ENCODE measurements around the gene M1AP.

- no peak for TF ChIP-seq SMC3 (conservative IDR thresholded peaks at IDR 0.05; ENCODE audit: insufficient read depth, low read depth, low read length)
- TF ChIP-seq MITF (IDR thresholded peaks at IDR 0.05), result no peak
- TF ChIP-seq NR3C1 (CRISPR knock-in tag; IDR thresholded peaks at IDR 0.05), result no peak
- no peak for TF ChIP-seq MEIS2 (IDR thresholded peaks at IDR 0.05; ENCODE audit: partially characterized antibody)
- no peak for TF ChIP-seq LEF1 (IDR thresholded peaks at IDR 0.05)
- TF ChIP-seq CTCF (IDR thresholded peaks at IDR 0.05 in 2 of 3, conservative IDR thresholded peaks at IDR 0.05 in 1 of 3; ENCODE audit: insufficient read depth in 2 of 3, low read depth in 1 of 3, low read length in 3 of 3), result no peak
- TF ChIP-seq SRSF1 (IDR thresholded peaks at IDR 0.05; ENCODE audit: low read depth, low read length), result no peak
- no peak for TF ChIP-seq LARP7 (IDR thresholded peaks at IDR 0.05)
- no peak for TF ChIP-seq SUPT5H (IDR thresholded peaks at IDR 0.05)
- no peak for TF ChIP-seq E2F4 (CRISPR knock-in tag; IDR thresholded peaks at IDR 0.05; ENCODE audit: low read depth)
- TF ChIP-seq E2F1 (CRISPR knock-in tag; IDR thresholded peaks at IDR 0.05), result no peak
- no peak for TF ChIP-seq TEAD1 (CRISPR knock-in tag; IDR thresholded peaks at IDR 0.05)
- TF ChIP-seq TFE3 (CRISPR knock-in tag; IDR thresholded peaks at IDR 0.05), result no peak
- TF ChIP-seq HDAC6 (IDR thresholded peaks at IDR 0.05; ENCODE audit: low read depth, low read length), result no peak
These were observed 34.4 kb upstream of the M1AP start for GRCh38 chr2:74682501-74682900.
